ENCODE measurements around the gene KRT77.

KRT77 gene

DNA sequence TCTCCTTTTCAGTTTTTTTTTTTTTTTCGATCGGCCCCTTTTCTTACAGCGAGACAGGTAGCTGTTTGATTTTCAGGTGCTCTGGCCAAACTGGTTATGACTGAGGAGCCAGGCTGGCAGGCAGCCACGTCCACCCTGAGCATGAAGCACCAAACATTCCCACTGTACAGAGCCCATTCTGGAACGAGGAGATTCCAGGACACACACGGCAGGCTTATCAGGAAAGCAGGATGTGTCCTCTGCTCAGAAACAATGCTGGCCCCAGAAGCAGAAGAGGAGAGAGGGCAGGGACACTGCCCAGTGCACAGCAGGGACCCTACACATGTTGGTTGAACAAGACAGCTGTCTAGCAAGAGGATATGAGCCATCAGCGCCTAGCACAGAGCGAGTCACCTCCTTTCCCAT lies 47.6 kb downstream of the KRT77 start:
- TF ChIP-seq, protein P1, sequence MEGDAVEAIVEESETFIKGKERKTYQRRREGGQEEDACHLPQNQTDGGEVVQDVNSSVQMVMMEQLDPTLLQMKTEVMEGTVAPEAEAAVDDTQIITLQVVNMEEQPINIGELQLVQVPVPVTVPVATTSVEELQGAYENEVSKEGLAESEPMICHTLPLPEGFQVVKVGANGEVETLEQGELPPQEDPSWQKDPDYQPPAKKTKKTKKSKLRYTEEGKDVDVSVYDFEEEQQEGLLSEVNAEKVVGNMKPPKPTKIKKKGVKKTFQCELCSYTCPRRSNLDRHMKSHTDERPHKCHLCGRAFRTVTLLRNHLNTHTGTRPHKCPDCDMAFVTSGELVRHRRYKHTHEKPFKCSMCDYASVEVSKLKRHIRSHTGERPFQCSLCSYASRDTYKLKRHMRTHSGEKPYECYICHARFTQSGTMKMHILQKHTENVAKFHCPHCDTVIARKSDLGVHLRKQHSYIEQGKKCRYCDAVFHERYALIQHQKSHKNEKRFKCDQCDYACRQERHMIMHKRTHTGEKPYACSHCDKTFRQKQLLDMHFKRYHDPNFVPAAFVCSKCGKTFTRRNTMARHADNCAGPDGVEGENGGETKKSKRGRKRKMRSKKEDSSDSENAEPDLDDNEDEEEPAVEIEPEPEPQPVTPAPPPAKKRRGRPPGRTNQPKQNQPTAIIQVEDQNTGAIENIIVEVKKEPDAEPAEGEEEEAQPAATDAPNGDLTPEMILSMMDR (IDR thresholded peaks at IDR 0.05; ENCODE audit: borderline replicate concordance, control extremely low read depth, extremely low read depth, insufficient read depth, missing control alignments): no peak
- in situ Hi-C loops (cut with MboI; ENCODE audit: low sequenced_read_pairs, unreplicated experiment): no loop called here
- no peak for DNase-seq (ENCODE audit: low spot score)

DNA sequence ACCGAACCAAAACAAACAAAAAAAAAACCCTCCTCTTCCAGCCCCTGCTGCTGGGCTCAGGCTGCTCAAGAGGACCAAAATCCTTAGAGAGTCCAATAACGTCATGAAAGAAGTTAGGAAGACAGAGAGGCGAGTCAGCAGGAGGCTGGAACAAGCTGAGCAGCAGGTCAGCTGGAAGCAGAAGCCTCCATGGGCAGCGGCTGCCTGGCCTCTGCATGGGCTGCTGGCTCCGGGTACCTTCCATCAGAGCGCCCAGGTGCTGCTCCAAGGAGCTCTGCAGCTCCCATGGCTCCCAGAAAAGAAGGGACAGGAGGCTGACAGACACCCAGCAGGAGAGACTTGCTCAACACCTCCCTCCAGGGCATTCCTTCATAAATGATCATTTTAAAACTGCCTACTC lies 48.1 kb downstream of the KRT77 start:
- TF ChIP-seq, protein P1 (IDR thresholded peaks at IDR 0.05; ENCODE audit: borderline replicate concordance, control extremely low read depth, extremely low read depth, insufficient read depth, missing control alignments): no peak
- DNase-seq (ENCODE audit: low spot score): no peak
- in situ Hi-C loops (cut with MboI; ENCODE audit: low sequenced_read_pairs, unreplicated experiment): no loop called here

DNA sequence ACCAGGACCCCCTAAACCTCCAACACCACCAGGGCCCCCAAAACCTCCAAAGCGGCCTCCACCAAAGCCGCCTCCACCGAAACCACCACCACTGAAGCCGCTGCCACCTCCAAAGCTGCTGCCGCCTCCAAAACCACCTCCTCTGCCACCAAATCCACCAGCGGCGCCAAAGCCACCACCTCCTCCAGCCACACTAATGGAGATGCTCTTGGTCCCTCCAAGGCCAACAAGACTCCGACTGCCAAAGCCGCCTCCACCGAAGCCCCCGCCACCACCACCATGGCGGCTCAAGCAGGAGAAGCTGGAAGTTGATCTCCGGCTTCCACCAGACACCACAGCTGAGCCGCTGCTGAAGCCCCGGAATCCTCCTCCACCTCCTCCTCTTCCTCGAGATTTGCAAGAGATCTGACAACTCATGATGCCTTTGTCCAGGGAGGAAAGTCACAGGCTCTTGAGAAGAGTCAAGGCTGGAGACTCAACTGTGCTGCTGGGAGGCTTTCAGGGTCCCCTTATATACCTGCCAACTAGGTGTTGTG lies 51.5 kb downstream of the KRT77 start, which contains the start of gene KRT2:
Gene KRT2, minus strand, starts transcription at position 486 of the 536 bp plus-strand sequence. Its CDS starts 69 bp downstream, at position 417.
- no peak for DNase-seq (ENCODE audit: low spot score)
- in situ Hi-C loops (cut with MboI; ENCODE audit: low sequenced_read_pairs, unreplicated experiment): no loop called here
- TF ChIP-seq, protein P1 (IDR thresholded peaks at IDR 0.05; ENCODE audit: borderline replicate concordance, control extremely low read depth, extremely low read depth, insufficient read depth, missing control alignments): no peak

DNA sequence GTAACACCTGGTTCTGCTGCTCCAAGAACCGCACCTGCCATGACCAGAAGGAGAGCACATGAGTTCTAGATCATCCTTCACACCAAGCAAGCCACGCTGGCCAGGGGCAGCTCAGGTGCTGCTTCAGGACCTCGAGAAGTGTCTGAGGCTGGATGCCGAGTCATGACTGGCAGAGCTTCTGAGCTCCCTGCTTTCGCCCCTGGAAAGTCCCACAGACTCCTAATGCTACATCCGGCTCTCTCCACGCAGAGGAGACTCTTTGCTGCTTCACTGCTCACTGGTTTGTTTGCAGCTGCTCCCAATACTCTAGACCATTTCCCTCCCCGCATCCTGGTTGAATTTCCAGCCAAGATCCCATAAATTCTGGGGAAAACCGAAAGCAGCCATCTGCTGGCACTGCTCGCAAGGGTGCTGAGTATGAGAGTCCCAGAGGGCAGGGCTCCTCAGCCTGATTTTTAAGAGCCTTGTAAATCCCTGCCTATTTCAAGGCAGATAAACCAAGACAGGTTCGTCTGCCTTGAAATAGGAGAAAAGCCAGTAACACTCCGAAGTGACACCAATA lies 52.7 kb downstream of the KRT77 start:
- in situ Hi-C loops (cut with MboI; ENCODE audit: low sequenced_read_pairs, unreplicated experiment): no loop called here
- no peak for DNase-seq (ENCODE audit: low spot score)
- TF ChIP-seq, protein P1 (IDR thresholded peaks at IDR 0.05; ENCODE audit: borderline replicate concordance, control extremely low read depth, extremely low read depth, insufficient read depth, missing control alignments): no peak

DNA sequence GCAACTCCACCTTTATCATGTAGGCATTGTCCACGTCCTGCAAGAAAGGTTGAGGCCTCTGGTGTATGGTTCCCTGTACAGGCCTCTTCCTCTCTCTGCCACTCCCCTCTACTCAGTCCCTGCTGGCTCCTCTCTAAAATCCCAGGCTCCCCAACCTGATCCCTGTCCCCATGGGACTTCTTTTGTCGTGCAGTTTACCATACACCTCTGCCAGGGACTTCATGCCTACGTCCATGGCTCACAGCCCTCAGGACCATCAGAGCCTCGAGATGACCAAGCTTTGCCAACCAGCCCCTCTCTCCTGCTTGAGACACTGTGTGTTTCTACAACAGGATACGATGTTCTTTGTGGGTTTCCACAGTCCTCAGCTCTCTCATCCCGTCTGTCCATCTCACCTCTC lies 54.3 kb downstream of the KRT77 start:
- in situ Hi-C loops (cut with MboI; ENCODE audit: low sequenced_read_pairs, unreplicated experiment): no loop called here
- TF ChIP-seq, protein P1 (IDR thresholded peaks at IDR 0.05; ENCODE audit: borderline replicate concordance, control extremely low read depth, extremely low read depth, insufficient read depth, missing control alignments): no peak
- no peak for DNase-seq (ENCODE audit: low spot score)

DNA sequence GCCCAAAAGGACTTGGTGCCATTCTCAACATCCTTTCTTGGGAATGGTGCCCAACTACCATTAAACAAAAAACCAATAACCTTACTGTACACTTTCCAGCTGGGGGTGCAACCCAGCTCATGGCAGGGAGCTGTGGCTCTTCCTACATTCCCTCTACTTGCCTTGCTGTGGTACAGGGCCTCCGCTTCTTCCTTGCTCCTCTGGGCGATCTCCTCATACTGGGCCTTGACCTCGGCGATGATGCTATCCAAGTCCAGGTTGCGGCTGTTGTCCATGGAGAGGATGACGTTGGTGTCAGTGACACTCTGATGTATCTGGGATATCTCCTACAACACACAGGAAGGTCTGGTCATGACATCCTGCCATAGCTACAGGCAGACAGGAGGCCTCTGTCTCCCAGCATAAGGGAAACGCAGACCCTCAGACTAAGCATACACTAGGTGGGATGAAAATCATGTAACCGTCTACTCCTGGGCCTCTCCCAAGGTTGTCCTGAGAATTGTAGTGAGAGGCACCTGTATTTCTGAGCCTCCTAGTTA lies 55.2 kb downstream of the KRT77 start:
- TF ChIP-seq, protein P1 (IDR thresholded peaks at IDR 0.05; ENCODE audit: borderline replicate concordance, control extremely low read depth, extremely low read depth, insufficient read depth, missing control alignments): no peak
- DNase-seq (ENCODE audit: low spot score): no peak
- in situ Hi-C loops (cut with MboI; ENCODE audit: low sequenced_read_pairs, unreplicated experiment): no loop called here

Data from GM13976 (cell line).